Right atrium auricular region (tissue), 2 donors: Measurements from ENCODE around the gene MCEMP1. TPM values are rescaled to one million over a fixed set of nuclear protein-coding genes. Genes with fewer than 3 reads are reported as not detected.
A peak's percentile ranks its signal among the peaks of the same experiment; 100 is the strongest.

ENCODE experiments used
- DNase-seq: peaks from one replicate; pipeline ENCODE4 v3.0.0-alpha.2; 2019; ENCODE audit warnings: low spot score
- H3K27ac ChIP-seq, 2 donors: fragments of 200-600 bp; sonication (generic); 1 replicate in 1 of 2; 2 replicates in 1 of 2; pipeline ENCODE4 v1.5.1; 2016 to 2019
- H3K27me3 ChIP-seq, 2 donors: fragments of 200-600 bp; sonication (generic); one replicate each; pipeline versions ENCODE4 v1.5.1 to v1.6.0; 2017 to 2019
- H3K36me3 ChIP-seq: fragments of 200-600 bp; sonication (generic); one replicate; pipeline ENCODE4 v1.5.1; 2016
- H3K4me1 ChIP-seq, 2 donors: fragments of 200-600 bp; sonication (generic); one replicate each; pipeline versions ENCODE4 v1.5.1 to v1.6.0; 2017 to 2019
- H3K4me3 ChIP-seq, 2 donors: fragments of 200-600 bp; sonication (generic); 1 replicate in 1 of 2; 2 replicates in 1 of 2; pipeline ENCODE4 v1.5.1; 2017 to 2019; ENCODE audit warnings: mild to moderate bottlenecking in 1 of 2, moderate library complexity in 1 of 2
- H3K9me3 ChIP-seq, 2 donors: fragments of 200-600 bp; sonication (generic); one replicate each; pipeline ENCODE4 v1.5.1; 2019
- total RNA-seq, 2 donors: library from RNA; depleted of rRNA; stranded (reverse); fragments of >200 nt; gene quantifications; one replicate each; pipeline ENCODE4 v1.1.0, GENCODE V29; 2016
- TF ChIP-seq, protein P1 (sequence below), 2 donors: fragments of 200-600 bp; sonication (generic); IDR thresholded peaks; one replicate each; pipeline ENCODE4 v1.5.1; 2019; ENCODE audit warnings: antibody characterized with exemption in 2 of 2

Gene MCEMP1
- total RNA-seq, 2 donors from 2014 or later = 0.70 to 1.5 TPM

DNA sequence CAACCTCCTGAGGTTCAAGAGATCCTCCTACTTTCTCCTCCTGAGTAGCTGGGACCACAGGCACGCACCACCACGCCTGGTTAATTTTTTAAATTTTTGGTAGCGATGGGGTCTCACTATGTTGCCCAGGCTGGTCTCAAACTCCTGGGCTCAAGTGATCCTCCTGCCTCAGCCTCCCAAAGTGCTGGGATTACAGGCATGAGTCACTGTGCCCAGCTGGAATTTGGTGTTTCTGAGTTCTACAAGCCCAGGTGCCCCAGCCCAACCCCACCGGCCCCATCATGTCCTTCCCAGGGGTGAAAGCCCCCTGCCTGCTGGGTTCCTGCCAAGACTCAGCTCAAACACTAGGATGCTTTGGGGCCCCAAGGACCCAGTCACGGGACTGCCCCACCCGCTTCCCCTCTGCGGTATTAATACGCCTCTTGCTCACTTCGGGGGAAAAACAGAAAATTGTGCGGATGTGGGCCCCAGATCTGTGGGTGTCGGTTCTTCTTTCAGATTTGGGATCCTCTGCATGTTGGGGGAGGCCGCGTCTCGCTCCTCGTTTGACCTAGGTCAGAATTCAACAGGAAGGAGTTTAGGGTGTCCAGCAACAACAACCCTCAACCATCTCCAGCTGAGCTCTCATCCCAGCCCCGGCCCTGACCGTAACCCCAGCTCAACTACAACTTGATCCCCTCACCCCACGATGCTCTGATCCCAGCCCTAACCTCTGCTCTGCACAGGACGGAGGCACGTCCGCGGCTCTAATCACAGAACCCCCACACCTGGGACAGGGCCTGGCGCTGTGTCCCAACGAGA, 28.7 kb downstream of the MCEMP1 start:
- no peaks in the 10 kb centered on the region for H3K9me3 ChIP-seq
- TF ChIP-seq, protein P1, sequence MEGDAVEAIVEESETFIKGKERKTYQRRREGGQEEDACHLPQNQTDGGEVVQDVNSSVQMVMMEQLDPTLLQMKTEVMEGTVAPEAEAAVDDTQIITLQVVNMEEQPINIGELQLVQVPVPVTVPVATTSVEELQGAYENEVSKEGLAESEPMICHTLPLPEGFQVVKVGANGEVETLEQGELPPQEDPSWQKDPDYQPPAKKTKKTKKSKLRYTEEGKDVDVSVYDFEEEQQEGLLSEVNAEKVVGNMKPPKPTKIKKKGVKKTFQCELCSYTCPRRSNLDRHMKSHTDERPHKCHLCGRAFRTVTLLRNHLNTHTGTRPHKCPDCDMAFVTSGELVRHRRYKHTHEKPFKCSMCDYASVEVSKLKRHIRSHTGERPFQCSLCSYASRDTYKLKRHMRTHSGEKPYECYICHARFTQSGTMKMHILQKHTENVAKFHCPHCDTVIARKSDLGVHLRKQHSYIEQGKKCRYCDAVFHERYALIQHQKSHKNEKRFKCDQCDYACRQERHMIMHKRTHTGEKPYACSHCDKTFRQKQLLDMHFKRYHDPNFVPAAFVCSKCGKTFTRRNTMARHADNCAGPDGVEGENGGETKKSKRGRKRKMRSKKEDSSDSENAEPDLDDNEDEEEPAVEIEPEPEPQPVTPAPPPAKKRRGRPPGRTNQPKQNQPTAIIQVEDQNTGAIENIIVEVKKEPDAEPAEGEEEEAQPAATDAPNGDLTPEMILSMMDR (IDR thresholded peaks at IDR 0.05) = no peak
- H3K27me3 ChIP-seq = no peaks in the 10 kb centered on the region
- no peak overlapping the region for H3K4me3 ChIP-seq
- H3K36me3 ChIP-seq = no peaks in the 10 kb centered on the region
- peak overlapping the region in 1 of 2 donors; percentile 16 for H3K27ac ChIP-seq
- peak; percentile 64 for DNase-seq
- no peaks in the 10 kb centered on the region for H3K4me1 ChIP-seq

DNA sequence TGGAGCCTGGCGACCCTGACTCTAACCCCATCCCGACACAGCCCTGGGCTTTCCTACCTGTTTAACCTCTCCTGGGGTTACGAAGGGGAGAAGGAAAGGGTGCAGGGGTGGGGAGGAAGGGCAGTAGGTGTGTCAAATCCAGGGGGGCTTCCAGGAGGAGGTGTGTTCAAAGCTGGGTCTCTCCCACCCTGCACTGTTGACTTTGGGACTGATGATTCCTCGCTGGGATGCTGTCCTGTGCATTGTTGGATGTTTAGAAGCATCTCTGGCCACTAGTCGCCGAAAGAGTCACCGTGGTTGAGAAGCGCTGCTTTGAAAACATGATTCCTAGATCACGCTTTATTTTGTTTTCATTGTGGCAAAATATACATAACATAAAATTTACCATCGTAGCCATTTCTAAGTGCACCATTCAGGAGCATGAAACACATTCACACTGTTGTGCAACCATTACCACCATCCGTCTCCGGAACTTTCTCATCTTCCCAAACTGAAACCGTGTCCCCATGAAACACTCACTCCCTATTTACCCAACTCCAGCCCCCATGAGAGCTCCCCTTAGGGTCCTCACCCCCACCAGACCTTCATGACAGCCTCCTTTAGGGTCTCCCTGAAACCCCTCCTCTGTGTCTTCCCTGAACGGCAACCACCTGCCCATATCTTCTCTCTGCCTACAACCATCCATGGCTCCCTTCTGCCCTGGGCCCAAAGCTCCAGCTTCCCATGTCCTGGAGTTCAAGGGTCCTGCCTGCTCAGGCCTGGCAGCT, 29.5 kb downstream of the MCEMP1 start:
- DNase-seq = no peak
- TF ChIP-seq, protein P1 (IDR thresholded peaks at IDR 0.05) = no peak
- H3K9me3 ChIP-seq = no peaks in the 10 kb centered on the region
- H3K27me3 ChIP-seq = no peaks in the 10 kb centered on the region
- H3K4me3 ChIP-seq = no peak overlapping the region
- H3K4me1 ChIP-seq = no peaks in the 10 kb centered on the region
- no peaks in the 10 kb centered on the region for H3K36me3 ChIP-seq
- peak overlapping the region in 1 of 2 donors; percentile 42 for H3K27ac ChIP-seq

DNA sequence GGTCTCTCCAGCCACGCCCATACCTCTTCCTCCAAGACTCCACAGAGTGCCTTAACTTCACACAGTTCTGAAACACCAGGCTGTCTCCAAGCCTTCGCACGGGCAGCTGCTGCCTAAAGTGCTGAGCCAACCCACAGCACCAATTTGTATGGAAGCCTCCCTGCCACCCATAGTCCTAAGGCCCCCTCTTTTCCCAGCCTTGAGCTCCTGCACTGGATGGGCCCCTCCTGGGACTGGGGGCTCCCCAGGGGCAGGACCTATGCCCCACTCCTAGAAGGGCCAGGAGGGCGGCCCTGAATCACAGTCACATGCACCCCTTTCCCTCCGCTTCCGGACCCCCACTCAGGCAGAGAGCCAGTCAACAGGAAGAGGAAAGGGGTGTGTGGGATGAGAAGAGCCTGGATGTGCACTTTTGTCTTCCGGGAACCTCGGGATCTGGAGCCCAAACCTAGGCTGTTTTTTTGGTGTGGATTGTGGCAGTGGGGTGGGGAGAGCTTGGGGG, 30.1 kb downstream of the MCEMP1 start:
- peak overlapping the region in 1 of 2 donors; percentile 42 for H3K27ac ChIP-seq

DNA sequence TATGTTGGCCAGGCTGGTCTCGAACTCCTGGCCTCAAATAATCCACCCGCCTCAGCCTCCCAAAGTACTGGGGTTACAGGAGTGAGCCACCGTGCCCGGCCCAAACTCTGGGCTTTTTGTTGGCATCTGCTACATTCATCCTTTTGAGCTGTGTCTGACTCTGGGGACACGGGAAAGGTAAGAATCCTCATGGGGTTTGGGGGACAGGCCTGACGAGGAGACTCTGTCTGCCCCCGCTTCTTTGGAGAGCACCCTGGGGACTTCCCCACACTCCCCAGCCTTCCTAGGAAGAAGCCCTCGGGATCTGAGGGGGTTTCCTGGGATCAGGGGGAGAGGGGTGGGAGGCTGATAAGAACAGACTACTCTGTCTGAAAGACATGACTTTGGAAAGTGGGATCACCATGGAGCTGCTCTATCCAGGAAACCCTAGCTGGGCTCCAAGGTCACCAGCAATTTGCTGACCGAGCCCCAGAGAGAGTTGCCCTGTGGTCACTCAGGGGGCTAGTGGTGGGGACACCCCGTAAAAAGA, 33.1 kb downstream of the MCEMP1 start:
- no peaks in the 10 kb centered on the region for H3K9me3 ChIP-seq

More for the DNA sequence above, 30.1 kb downstream of the MCEMP1 start:
- no peaks in the 10 kb centered on the region for H3K9me3 ChIP-seq
- H3K4me1 ChIP-seq = no peaks in the 10 kb centered on the region
- no peaks in the 10 kb centered on the region for H3K36me3 ChIP-seq
- H3K4me3 ChIP-seq = no peak overlapping the region
- DNase-seq = no peak
- TF ChIP-seq, protein P1 (IDR thresholded peaks at IDR 0.05) = no peak
- H3K27me3 ChIP-seq = no peaks in the 10 kb centered on the region

DNA sequence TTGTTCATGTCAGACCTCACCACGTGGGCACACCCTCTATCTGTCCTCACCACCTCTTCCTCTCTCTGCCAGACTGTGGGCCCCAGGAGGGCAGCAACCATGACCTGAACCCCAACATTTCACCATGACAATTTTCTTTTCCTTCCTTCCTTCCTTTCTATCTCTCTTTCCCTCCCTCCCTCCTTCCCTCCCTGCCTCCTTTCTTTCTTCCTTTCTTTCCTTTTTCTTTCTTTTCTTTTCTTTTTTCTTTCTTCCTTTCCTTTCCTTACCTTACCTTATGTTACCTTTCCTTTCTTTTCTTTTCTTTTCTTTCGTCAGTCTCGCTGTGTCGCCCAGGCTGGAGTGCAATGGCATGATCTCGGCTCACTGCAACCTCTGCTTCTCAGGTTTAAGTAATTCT, 33.7 kb downstream of the MCEMP1 start:
- Histone ChIP-seq H3K27ac (no peak overlapping the region), H3K4me3 (no peak overlapping the region), H3K9me3 (no peaks in the 10 kb centered on the region), H3K36me3 (no peaks in the 10 kb centered on the region), H3K27me3 (no peaks in the 10 kb centered on the region), H3K4me1 (no peaks in the 10 kb centered on the region)
- TF ChIP-seq, protein P1 (IDR thresholded peaks at IDR 0.05) = no peak
- DNase-seq = no peak

More for the DNA sequence above, 33.1 kb downstream of the MCEMP1 start:
- Histone ChIP-seq H3K4me3 (no peak overlapping the region), H3K4me1 (no peaks in the 10 kb centered on the region), H3K36me3 (no peaks in the 10 kb centered on the region), H3K27me3 (no peaks in the 10 kb centered on the region), H3K27ac (no peak overlapping the region)
- no peak for DNase-seq
- TF ChIP-seq, protein P1 (IDR thresholded peaks at IDR 0.05) = no peak
